Mesenchymal stem cell (in vitro differentiated cells and primary cell): ENCODE results near the gene CCND1.
A peak's percentile ranks its signal among the peaks of the same experiment; 100 is the strongest.

Experiments
- DNase-seq: peaks from one replicate; pipeline ENCODE4 v3.0.0-alpha.2; 2013
- H2AFZ ChIP-seq: one replicate; pipeline ENCODE4 v1.6.1; 2013; ENCODE audit warnings: low read depth, mild to moderate bottlenecking, control low read depth, inconsistent platforms, low read length, moderate library complexity
- H2AK5ac ChIP-seq: 2 replicates; pipeline ENCODE4 v1.6.1; 2013; ENCODE audit warnings: low read length, moderate library complexity, mild to moderate bottlenecking, inconsistent platforms; ENCODE audit not compliant: severe bottlenecking
- H2BK120ac ChIP-seq: one replicate; pipeline ENCODE4 v1.6.1; 2013; ENCODE audit warnings: low read depth, mild to moderate bottlenecking, inconsistent platforms, low read length, moderate library complexity
- H2BK12ac ChIP-seq, 2 experiments: one replicate each; pipeline ENCODE4 v1.6.1; 2013; ENCODE audit warnings: inconsistent platforms in 2 of 2, low read length in 2 of 2, mild to moderate bottlenecking in 2 of 2, moderate library complexity in 2 of 2, control low read depth in 1 of 2
- H2BK15ac ChIP-seq: one replicate; pipeline ENCODE4 v1.6.1; 2013; ENCODE audit warnings: mild to moderate bottlenecking, low read depth, inconsistent platforms; ENCODE audit not compliant: poor library complexity, severe bottlenecking
- H2BK5ac ChIP-seq: 2 replicates; pipeline ENCODE4 v1.6.1; 2013; ENCODE audit warnings: low read depth, mild to moderate bottlenecking, low read length, control low read depth, inconsistent platforms; ENCODE audit not compliant: poor library complexity, severe bottlenecking
- H3K14ac ChIP-seq, 2 experiments: one replicate each; pipeline ENCODE4 v1.6.1; 2013; ENCODE audit warnings: inconsistent platforms in 2 of 2, low read length in 2 of 2, control low read depth in 1 of 2, mild to moderate bottlenecking in 1 of 2, moderate library complexity in 1 of 2
- H3K18ac ChIP-seq, 2 experiments: one replicate each; pipeline ENCODE4 v1.6.1; 2013; ENCODE audit warnings: inconsistent platforms in 2 of 2, low read length in 2 of 2, control low read depth in 1 of 2, low read depth in 1 of 2, mild to moderate bottlenecking in 1 of 2
- H3K23ac ChIP-seq, 2 experiments: one replicate each; pipeline ENCODE4 v1.6.1; 2013; ENCODE audit warnings: inconsistent platforms in 2 of 2, low read length in 2 of 2, mild to moderate bottlenecking in 2 of 2, moderate library complexity in 2 of 2, control low read depth in 1 of 2
- H3K27ac ChIP-seq: 2 replicates; pipeline ENCODE4 v1.5.1; 2013; ENCODE audit warnings: mild to moderate bottlenecking, moderate library complexity, low read length, control low read depth, inconsistent platforms; ENCODE audit not compliant: poor library complexity, severe bottlenecking
- H3K27me3 ChIP-seq, 2 experiments: 2 replicates each; pipeline versions ENCODE4 v1.6.1 to v1.7.0; 2013; ENCODE audit warnings: low read length in 2 of 2, mild to moderate bottlenecking in 2 of 2, moderate library complexity in 2 of 2, control low read depth in 1 of 2, inconsistent platforms in 1 of 2; ENCODE audit not compliant: control insufficient read depth in 1 of 2, insufficient read depth in 1 of 2
- H3K36me3 ChIP-seq, 2 experiments: 2 replicates each; pipeline versions ENCODE4 v1.6.1 to v1.7.0; 2013; ENCODE audit warnings: low read length in 2 of 2, control low read depth in 1 of 2, inconsistent platforms in 1 of 2, low read depth in 1 of 2, mild to moderate bottlenecking in 1 of 2; ENCODE audit not compliant: insufficient read depth in 2 of 2, control insufficient read depth in 1 of 2
- H3K4ac ChIP-seq, 2 experiments: one replicate each; pipeline ENCODE4 v1.6.1; 2013; ENCODE audit warnings: inconsistent platforms in 2 of 2, low read length in 2 of 2, mild to moderate bottlenecking in 2 of 2, moderate library complexity in 2 of 2, control low read depth in 1 of 2, low read depth in 1 of 2
- H3K4me1 ChIP-seq: 2 replicates; pipeline ENCODE4 v1.6.1; 2013; ENCODE audit warnings: low read depth, low read length, control low read depth; ENCODE audit not compliant: control insufficient read depth, insufficient read depth
- H3K4me2 ChIP-seq: 2 replicates; pipeline ENCODE4 v1.6.1; 2013; ENCODE audit warnings: low read length, mild to moderate bottlenecking, inconsistent platforms; ENCODE audit not compliant: poor library complexity, severe bottlenecking
- H3K4me3 ChIP-seq, 2 experiments: 2 replicates each; pipeline versions ENCODE4 v1.5.1 to v1.7.0; 2013; ENCODE audit warnings: low read length in 2 of 2, mild to moderate bottlenecking in 2 of 2, control low read depth in 1 of 2, low read depth in 1 of 2; ENCODE audit not compliant: insufficient read depth in 1 of 2
- H3K79me1 ChIP-seq: replicated peaks from 2 replicates; pipeline ENCODE4 v1.6.1; 2013; ENCODE audit warnings: mild to moderate bottlenecking, control low read depth, low read length, inconsistent platforms; ENCODE audit not compliant: poor library complexity, severe bottlenecking
- H3K9ac ChIP-seq: 2 replicates; pipeline ENCODE4 v1.7.0; 2013; ENCODE audit warnings: mild to moderate bottlenecking, low read length, moderate library complexity
- H3K9me3 ChIP-seq: 2 replicates; pipeline ENCODE4 v1.7.0; 2013; ENCODE audit warnings: mild to moderate bottlenecking, low read length; ENCODE audit not compliant: control insufficient read depth
- H4K8ac ChIP-seq: one replicate; pipeline ENCODE4 v1.6.1; 2013; ENCODE audit warnings: inconsistent platforms, mild to moderate bottlenecking, low read length, moderate library complexity
- H4K91ac ChIP-seq: one replicate; pipeline ENCODE4 v1.6.1; 2013; ENCODE audit warnings: mild to moderate bottlenecking, low read length, inconsistent platforms
- WGBS: methylation state at CpG from one replicate; pipeline ENCODE4 v1.1.7; 2013; ENCODE audit warnings: mixed read lengths; 5-methylcytosine and 5-hydroxymethylcytosine counted together

CCND1 gene

GRCh38 chr11:69614085-69614484, 26.9 kb upstream of the CCND1 start:
- no peak overlapping the region for H3K18ac ChIP-seq
- H3K36me3 ChIP-seq: no peaks in the 10 kb centered on the region
- H4K8ac ChIP-seq: no peak overlapping the region
- no peak overlapping the region for H2BK12ac ChIP-seq
- peaks cover 23 to 31% of the 10 kb centered on the region in 2 experiments for H3K27me3 ChIP-seq
- no peaks in the 10 kb centered on the region for H3K79me1 ChIP-seq
- H2BK120ac ChIP-seq: no peak overlapping the region
- WGBS: 89% methylated on average over 8 of the region's 8 CpGs
- no peak overlapping the region for H3K4ac ChIP-seq
- H2BK5ac ChIP-seq: no peak overlapping the region
- no peaks in the 10 kb centered on the region for H3K4me1 ChIP-seq
- no peak overlapping the region for H3K4me3 ChIP-seq
- H2BK15ac ChIP-seq: no peak overlapping the region
- DNase-seq: no peak
- peaks cover 3% of the 10 kb centered on the region for H3K9me3 ChIP-seq
- H3K23ac ChIP-seq: no peak overlapping the region
- no peak overlapping the region for H3K27ac ChIP-seq
- H4K91ac ChIP-seq: no peak overlapping the region
- H3K4me2 ChIP-seq: no peak overlapping the region
- H3K9ac ChIP-seq: no peak overlapping the region
- no peak overlapping the region for H2AK5ac ChIP-seq
- H3K14ac ChIP-seq: no peak overlapping the region
- H2AFZ ChIP-seq: no peak overlapping the region

DNA sequence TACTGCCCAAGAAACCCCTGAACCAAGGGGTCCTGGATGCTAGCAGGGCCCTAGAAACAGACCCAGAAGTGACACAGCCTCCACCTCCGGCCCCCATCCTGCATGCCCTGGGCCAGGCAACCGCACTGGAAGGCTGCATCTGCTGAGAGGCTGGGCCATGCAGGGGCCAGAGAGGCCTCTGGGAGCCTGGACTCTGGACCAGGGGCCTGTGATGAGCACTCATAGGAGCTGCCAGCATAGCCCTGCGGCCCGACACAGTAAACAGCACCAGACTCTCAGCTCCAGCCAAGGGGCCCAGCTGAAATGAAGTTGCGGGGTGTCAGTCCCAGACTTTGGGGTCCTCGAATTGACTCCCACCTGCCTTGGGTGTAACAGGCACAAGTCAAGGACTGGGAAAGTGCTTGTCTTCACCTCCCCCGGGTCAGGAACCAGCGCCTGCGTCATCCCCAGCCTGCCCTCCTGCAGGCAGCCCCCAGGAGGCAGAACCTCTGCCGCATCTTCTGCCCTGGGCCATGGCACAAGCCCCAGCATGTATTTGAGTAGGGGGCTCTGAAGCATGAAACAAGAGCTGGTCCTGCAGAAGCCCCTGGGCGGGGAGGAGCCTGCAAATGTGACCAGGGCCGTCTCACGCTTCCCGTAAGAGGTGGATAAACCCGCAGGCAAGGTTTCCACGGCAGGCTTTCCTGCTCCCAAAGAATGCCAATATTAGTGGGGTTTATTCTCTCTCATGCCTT, 25.2 kb upstream of the CCND1 start:
- Histone ChIP-seq H3K4me1 (no peaks in the 10 kb centered on the region), H3K4me2 (no peak overlapping the region), H3K27ac (no peak overlapping the region), H4K8ac (no peak overlapping the region), H3K23ac (no peak overlapping the region), H3K9ac (no peak overlapping the region), H3K36me3 (no peaks in the 10 kb centered on the region), H3K4me3 (no peak overlapping the region), H2AFZ (no peak overlapping the region), H2BK15ac (no peak overlapping the region), H2BK12ac (no peak overlapping the region), H2AK5ac (no peak overlapping the region), H2BK5ac (no peak overlapping the region), H3K79me1 (no peaks in the 10 kb centered on the region), H3K9me3 (no peaks in the 10 kb centered on the region), H3K4ac (no peak overlapping the region), H3K27me3 (peaks cover 14 to 25% of the 10 kb centered on the region in 2 experiments), H4K91ac (no peak overlapping the region), H3K18ac (no peak overlapping the region), H2BK120ac (no peak overlapping the region), H3K14ac (no peak overlapping the region)
- WGBS: 92% methylated on average over 16 of the region's 16 CpGs
- no peak for DNase-seq

- DNase-seq: no peak
- H2BK120ac ChIP-seq: no peak overlapping the region
- H3K27me3 ChIP-seq: peaks cover 13 to 16% of the 10 kb centered on the region in 2 experiments
- H2AK5ac ChIP-seq: no peak overlapping the region
- WGBS: 89% methylated on average over 3 of the region's 4 CpGs
- H3K18ac ChIP-seq: no peak overlapping the region
- H3K79me1 ChIP-seq: no peaks in the 10 kb centered on the region
- H2BK12ac ChIP-seq: no peak overlapping the region
- no peak overlapping the region for H2AFZ ChIP-seq
- H3K4me2 ChIP-seq: no peak overlapping the region
- no peak overlapping the region for H3K4ac ChIP-seq
- no peaks in the 10 kb centered on the region for H3K4me1 ChIP-seq
- no peak overlapping the region for H4K8ac ChIP-seq
- H3K9ac ChIP-seq: no peak overlapping the region
- no peak overlapping the region for H2BK5ac ChIP-seq
- H3K9me3 ChIP-seq: no peaks in the 10 kb centered on the region
- peak overlapping the region; percentile 35 for H4K91ac ChIP-seq
- H3K4me3 ChIP-seq: no peak overlapping the region
- H3K14ac ChIP-seq: no peak overlapping the region
- no peak overlapping the region for H3K23ac ChIP-seq
- H3K27ac ChIP-seq: no peak overlapping the region
- no peaks in the 10 kb centered on the region for H3K36me3 ChIP-seq
- H2BK15ac ChIP-seq: no peak overlapping the region
These were observed 23.7 kb upstream of the CCND1 start for GRCh38 chr11:69617220-69617619.

DNA sequence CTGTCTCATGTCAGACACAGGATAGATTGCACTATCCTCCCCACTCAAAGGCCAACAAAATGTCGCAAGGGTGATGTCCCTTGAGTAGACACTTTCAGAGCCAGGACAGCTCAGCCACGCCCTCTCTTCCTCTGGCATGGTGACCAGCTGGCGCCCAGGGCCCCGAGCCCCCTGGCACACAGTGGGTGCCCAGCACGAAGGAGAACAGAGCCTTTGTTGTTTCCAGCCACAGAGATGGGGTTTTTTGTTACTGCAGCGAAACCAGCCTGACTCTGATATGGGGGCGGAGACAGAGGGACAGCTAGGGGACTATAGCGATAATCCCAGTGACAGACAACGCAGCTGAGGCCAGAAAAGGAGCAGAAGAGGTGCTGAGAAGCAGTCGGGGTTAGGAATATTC, 23.3 kb upstream of the CCND1 start:
- Histone ChIP-seq H2BK15ac (peak overlapping the region; percentile 60), H3K4me2 (no peak overlapping the region), H2AFZ (no peak overlapping the region), H3K23ac (no peak overlapping the region), H2BK120ac (no peak overlapping the region), H3K79me1 (no peaks in the 10 kb centered on the region), H4K8ac (no peak overlapping the region), H3K27ac (no peak overlapping the region), H3K9me3 (no peaks in the 10 kb centered on the region), H2BK12ac (no peak overlapping the region), H2AK5ac (no peak overlapping the region), H3K14ac (no peak overlapping the region), H3K9ac (no peak overlapping the region), H2BK5ac (no peak overlapping the region), H3K4me1 (no peaks in the 10 kb centered on the region), H4K91ac (no peak overlapping the region), H3K36me3 (no peaks in the 10 kb centered on the region), H3K4me3 (no peak overlapping the region), H3K18ac (no peak overlapping the region), H3K27me3 (peaks cover 13 to 16% of the 10 kb centered on the region in 2 experiments), H3K4ac (no peak overlapping the region)
- no peak for DNase-seq
- 95% methylated on average over 10 of the region's 10 CpGs for WGBS
